GM19099 (cell line): ENCODE measurements around the gene EFCAB11.

Source experiments
- POLR2A ChIP-seq: IDR thresholded peaks from 3 replicates; pipeline ENCODE4 v1.6.1; 2011; ENCODE audit warnings: low read depth; ENCODE audit not compliant: insufficient read length; ENCODE audit errors: extremely low read depth

EFCAB11 gene

GRCh38 chr14:89862856-89863255, 91.7 kb downstream of the EFCAB11 start:
- TF ChIP-seq POLR2A, result no peak

GRCh38 chr14:89861630-89862029, 92.9 kb downstream of the EFCAB11 start:
- TF ChIP-seq POLR2A, result no peak

DNA sequence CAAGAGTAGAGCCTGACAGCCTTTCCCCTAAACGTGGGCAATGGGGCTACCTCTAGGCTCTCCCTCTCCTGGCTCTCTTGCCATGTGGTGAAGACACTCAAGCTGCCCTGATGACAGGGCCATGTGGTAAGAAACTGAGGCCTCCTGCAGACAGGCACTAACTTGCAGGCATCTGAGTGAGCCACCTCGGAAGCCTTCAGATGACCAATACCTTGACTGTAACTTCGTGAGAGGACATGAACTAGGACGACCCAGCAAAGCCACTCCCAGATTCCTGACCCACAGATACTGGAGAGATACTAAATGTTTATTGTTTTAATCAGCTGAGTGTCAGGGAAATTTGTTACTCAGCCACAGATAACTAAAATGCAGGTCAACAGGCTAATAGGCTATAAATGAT, 96.4 kb downstream of the EFCAB11 start:
- no peak for TF ChIP-seq POLR2A

DNA sequence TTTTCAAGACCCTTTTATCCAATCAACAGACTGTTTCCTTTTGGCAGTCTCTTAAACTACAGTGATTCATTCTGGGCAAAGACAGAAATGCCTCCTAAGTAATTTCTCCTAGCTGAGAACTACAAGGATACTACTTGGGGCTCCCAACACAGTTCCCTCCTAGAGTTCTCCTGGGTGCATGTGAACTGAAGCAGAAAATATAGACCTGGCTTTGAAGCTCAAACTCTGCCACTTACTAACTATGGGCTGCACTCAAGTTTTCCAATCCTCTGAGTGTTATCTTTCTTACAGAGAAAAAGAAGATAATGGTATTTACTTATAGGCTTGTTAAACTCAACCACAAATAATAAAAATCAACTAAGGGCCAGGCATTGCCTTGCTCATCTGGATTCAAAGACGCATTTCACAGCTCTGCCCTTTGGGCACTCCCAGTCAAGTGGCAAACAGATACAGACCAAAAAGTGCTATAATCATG, 97.6 kb downstream of the EFCAB11 start:
- TF ChIP-seq POLR2A, result no peak

- TF ChIP-seq POLR2A, result no peak
Observed at GRCh38 chr14:89855961-89856656, 98.4 kb downstream of the EFCAB11 start.

GRCh38 chr14:89853936-89854693, 100.4 kb downstream of the EFCAB11 start:
- TF ChIP-seq POLR2A, result no peak

GRCh38 chr14:89851106-89851505, 103.4 kb downstream of the EFCAB11 start:
- TF ChIP-seq POLR2A, result no peak

DNA sequence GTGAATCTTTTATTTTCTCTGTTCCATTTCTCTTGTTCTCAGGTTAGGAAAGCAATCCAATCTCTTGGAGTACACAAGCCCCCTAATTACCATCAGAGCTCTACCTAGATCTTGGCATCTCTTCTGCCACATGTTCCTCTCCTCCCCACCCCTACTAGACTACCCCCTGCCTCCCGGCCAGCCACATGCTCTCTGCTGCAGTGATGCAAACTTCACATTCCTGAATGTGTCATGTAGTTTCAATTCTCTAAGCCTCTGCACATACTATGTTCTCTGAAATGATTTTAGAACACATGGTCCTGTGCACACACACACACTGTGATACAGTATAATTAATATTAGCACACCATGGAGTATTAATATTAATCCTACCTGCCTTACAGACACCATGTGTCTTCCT, 104.6 kb downstream of the EFCAB11 start:
- TF ChIP-seq POLR2A, result no peak

GRCh38 chr14:89848165-89848564, 106.4 kb downstream of the EFCAB11 start:
- no peak for TF ChIP-seq POLR2A

DNA sequence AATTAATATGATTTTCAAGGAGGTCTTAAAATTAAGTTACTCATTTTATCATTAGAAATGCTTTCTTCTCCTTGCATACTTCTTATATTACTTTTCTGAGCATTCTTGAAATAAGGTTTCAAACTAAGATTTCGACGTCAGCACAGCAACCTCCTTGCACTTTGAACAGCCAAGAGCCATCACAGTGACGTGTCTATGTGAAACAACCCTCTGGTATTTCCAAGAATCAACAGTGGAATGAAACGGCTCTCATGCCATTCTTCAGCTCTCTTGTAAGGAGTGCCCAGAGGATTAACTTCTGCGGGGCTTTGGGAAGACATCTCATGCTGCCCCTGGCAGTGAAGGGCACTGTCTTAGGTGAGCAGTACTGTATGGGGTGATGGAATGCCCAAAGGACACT, 109.2 kb downstream of the EFCAB11 start:
- TF ChIP-seq POLR2A, result no peak

- TF ChIP-seq POLR2A, result no peak
Observed at GRCh38 chr14:89844508-89844907, 110.0 kb downstream of the EFCAB11 start.

DNA sequence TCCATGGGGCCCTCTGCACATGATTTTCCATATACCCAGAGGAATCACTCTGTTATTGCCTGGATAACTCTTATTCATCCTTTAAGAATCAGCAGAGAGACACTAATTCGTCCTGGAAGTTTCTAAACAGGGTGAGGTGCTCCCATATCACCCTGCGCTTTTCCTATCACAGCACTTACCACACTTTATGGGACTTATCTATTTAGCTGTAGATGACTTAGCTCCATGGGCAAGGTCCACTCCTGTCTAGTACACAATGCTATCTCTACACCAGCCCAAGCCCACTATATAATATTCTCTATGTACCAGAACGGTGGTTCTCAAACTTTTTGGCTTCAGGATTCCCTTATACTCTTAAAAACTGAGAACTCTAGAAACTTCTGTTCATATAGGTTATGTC, 111.7 kb downstream of the EFCAB11 start:
- TF ChIP-seq POLR2A, result no peak

- no peak for TF ChIP-seq POLR2A
Observed at GRCh38 chr14:89841851-89842250, 112.7 kb downstream of the EFCAB11 start.

- no peak for TF ChIP-seq POLR2A
Observed at GRCh38 chr14:89836830-89837469, 117.6 kb downstream of the EFCAB11 start.

GRCh38 chr14:89833661-89834060, 120.9 kb downstream of the EFCAB11 start:
- no peak for TF ChIP-seq POLR2A

- no peak for TF ChIP-seq POLR2A
Observed at GRCh38 chr14:89833120-89833532, 121.4 kb downstream of the EFCAB11 start.

- TF ChIP-seq POLR2A, result no peak
Observed at GRCh38 chr14:89828471-89829165, 125.9 kb downstream of the EFCAB11 start.
